Renal cortex interstitium (tissue), 15 donors: ENCODE results near the gene CCDC124. TPM values are rescaled to one million over a fixed set of nuclear protein-coding genes. Genes with fewer than 3 reads are reported as not detected.
A peak's percentile ranks its signal among the peaks of the same experiment; 100 is the strongest.
"Not testable (repeated sequence)": the region's sequence is repeated elsewhere in the genome, so short reads cannot be mapped to it uniquely, and the experiment has no call there.

Experiments used
- DNase-seq, 11 donors: peaks; one replicate each; pipeline ENCODE4 v3.0.0-alpha.2; 2013; ENCODE audit warnings: low read depth in 9 of 11, low spot score in 4 of 11; ENCODE audit errors: extremely low read depth in 1 of 11
- long read RNA-seq, 16 experiments: transcript quantifications; one replicate each; lab custom pipeline, GENCODE V29; 2026
- polyA plus RNA-seq, 3 donors: library from polyadenylated mRNA; unstranded; fragments of 120-200 nt; gene quantifications; one replicate each; pipeline ENCODE4 v1.2.1, GENCODE V29; 2013; ENCODE audit not compliant: insufficient read length in 3 of 3

Gene CCDC124
- 10 to 100 TPM; 46.5 to 87.2 (median 70.7) TPM for polyA plus RNA-seq
- long read RNA-seq, donor 1, transcript CCDC124-201 (5 exons, 938 nt), result major isoform, 30 of 50 reads
- long read RNA-seq, donor 1, partial matches to known transcripts, result 20 of 50 reads
- long read RNA-seq, donor 1, other reads (novel, unspliced or antisense), result 0 of 50 reads
- long read RNA-seq, donor 2, transcript CCDC124-201 (5 exons, 938 nt), result major isoform, 19 of 45 reads
- long read RNA-seq, donor 2, partial matches to known transcripts, result 24 of 45 reads
- long read RNA-seq, donor 2, other reads (novel, unspliced or antisense), result 0 of 45 reads
- long read RNA-seq, donor 3, transcript CCDC124-201 (5 exons, 938 nt), result major isoform, 48 of 93 reads
- long read RNA-seq, donor 3, partial matches to known transcripts, result 40 of 93 reads
- long read RNA-seq, donor 3, other reads (novel, unspliced or antisense), result 5 of 93 reads
- long read RNA-seq, donor 4, transcript CCDC124-201 (5 exons, 938 nt), result major isoform, 23 of 36 reads
- long read RNA-seq, donor 4, partial matches to known transcripts, result 12 of 36 reads
- long read RNA-seq, donor 4, other reads (novel, unspliced or antisense), result 0 of 36 reads
- long read RNA-seq, donor 5, transcript CCDC124-201 (5 exons, 938 nt), result major isoform, 57 of 94 reads
- long read RNA-seq, donor 5, partial matches to known transcripts, result 29 of 94 reads
- long read RNA-seq, donor 5, other reads (novel, unspliced or antisense), result 7 of 94 reads
- long read RNA-seq, donor 6, transcript CCDC124-201 (5 exons, 938 nt), result major isoform, 21 of 54 reads
- long read RNA-seq, donor 6, partial matches to known transcripts, result 32 of 54 reads
- long read RNA-seq, donor 6, other reads (novel, unspliced or antisense), result 0 of 54 reads
- long read RNA-seq, donor 7, transcript CCDC124-201 (5 exons, 938 nt), result major isoform, 37 of 80 reads
- long read RNA-seq, donor 7, partial matches to known transcripts, result 43 of 80 reads
- long read RNA-seq, donor 7, other reads (novel, unspliced or antisense), result 0 of 80 reads
- long read RNA-seq, donor 8, result 0 reads
- long read RNA-seq, donor 9, transcript CCDC124-201 (5 exons, 938 nt), result major isoform, 45 of 66 reads
- long read RNA-seq, donor 9, partial matches to known transcripts, result 19 of 66 reads
- long read RNA-seq, donor 9, other reads (novel, unspliced or antisense), result 0 of 66 reads
- long read RNA-seq, donor 10, transcript CCDC124-201 (5 exons, 938 nt), result major isoform, 40 of 62 reads
- long read RNA-seq, donor 10, partial matches to known transcripts, result 20 of 62 reads
- long read RNA-seq, donor 10, other reads (novel, unspliced or antisense), result 0 of 62 reads
- long read RNA-seq, donor 11, transcript CCDC124-201 (5 exons, 938 nt), result major isoform, 22 of 40 reads
- long read RNA-seq, donor 11, partial matches to known transcripts, result 17 of 40 reads
- long read RNA-seq, donor 11, other reads (novel, unspliced or antisense), result 0 of 40 reads
- long read RNA-seq, donor 12, transcript CCDC124-201 (5 exons, 938 nt), result major isoform, 5 of 5 reads
- long read RNA-seq, donor 12, partial matches to known transcripts, result 0 of 5 reads
- long read RNA-seq, donor 12, other reads (novel, unspliced or antisense), result 0 of 5 reads
- long read RNA-seq, donor 13, transcript CCDC124-201 (5 exons, 938 nt), result major isoform, 61 of 120 reads
- long read RNA-seq, donor 13, partial matches to known transcripts, result 47 of 120 reads
- long read RNA-seq, donor 13, other reads (novel, unspliced or antisense), result 10 of 120 reads
- long read RNA-seq, donor 14, transcript CCDC124-201 (5 exons, 938 nt), result major isoform, 43 of 61 reads
- long read RNA-seq, donor 14, partial matches to known transcripts, result 17 of 61 reads
- long read RNA-seq, donor 14, other reads (novel, unspliced or antisense), result 0 of 61 reads
- long read RNA-seq, donor 15, transcript CCDC124-201 (5 exons, 938 nt), result major isoform, 14 of 24 reads
- long read RNA-seq, donor 15, partial matches to known transcripts, result 10 of 24 reads
- long read RNA-seq, donor 15, other reads (novel, unspliced or antisense), result 0 of 24 reads
- long read RNA-seq, donor 16, transcript CCDC124-201 (5 exons, 938 nt), result major isoform, 83 of 134 reads
- long read RNA-seq, donor 16, partial matches to known transcripts, result 49 of 134 reads
- long read RNA-seq, donor 16, other reads (novel, unspliced or antisense), result 0 of 134 reads

DNA sequence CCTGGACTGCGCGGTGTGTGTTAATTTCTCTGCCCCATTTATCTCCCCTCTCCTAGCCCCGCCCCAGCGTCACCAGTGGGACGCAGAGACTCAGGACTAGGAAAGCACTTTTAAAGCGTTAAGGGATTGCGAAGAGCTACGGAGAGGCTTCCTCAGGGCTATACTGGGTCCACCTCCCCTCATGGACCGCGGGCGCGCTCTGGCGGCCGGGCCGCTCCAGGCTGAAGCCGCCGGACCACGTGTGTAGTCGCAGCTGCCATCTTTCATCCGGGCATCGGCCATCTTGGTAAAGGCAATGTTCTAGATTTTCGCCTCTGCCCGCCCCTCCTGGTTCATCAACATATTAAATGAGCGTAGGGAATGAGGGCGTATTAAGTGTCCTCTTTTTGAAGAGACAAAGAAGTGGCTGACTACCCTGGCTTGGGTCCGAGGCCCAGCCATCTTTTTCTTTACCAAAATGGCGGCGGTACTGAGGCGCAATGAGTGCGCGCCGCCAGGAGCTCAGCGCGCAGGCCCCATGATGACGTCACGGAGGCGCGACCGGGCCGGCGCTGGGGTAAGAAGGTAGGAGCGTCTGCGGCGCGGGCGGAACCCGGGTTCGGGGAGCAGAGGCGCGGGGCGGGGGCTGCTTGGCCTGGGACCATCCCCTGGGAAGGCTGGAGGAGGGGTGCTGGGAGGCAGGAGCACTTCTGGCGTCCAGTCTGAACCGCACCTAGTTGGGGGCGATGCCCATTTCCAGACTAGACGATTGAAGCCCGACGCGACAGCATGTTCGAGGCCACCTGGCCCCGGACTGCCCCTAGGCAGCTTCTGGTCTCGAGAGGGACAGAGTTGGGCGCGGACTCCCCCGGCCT, at the start of gene CCDC124:
TSS of gene CCDC124 (plus strand) at position 531 of the 854 bp plus-strand sequence. CDS start 3,406 bp downstream, outside the sequence.
- peak in 10 of 11 donors; percentile 76 to 92 (median 88) for DNase-seq

GRCh38 chr19:17883627-17884410, 49.0 kb upstream of the CCDC124 start:
- no peak for DNase-seq

DNA sequence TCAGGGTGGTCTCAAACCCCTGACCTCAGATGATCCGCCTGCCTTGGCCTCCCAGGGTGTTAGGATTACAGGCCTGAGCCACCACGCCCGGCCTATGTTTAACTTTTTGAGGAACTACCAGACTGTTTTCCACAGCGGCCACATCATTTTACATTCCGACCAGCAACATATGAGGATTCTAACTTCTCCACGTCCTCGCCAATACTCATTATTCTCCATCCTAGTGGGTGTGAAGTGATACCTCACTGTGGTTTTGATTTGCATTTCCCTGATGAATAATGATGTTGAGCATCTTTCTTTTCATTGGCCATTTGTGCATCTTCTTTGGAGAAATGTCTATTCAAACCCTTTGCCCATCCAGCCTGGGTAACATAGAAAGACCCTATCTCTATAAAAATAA, 46.3 kb upstream of the CCDC124 start:
- DNase-seq, result no peak

GRCh38 chr19:17887221-17887620, 45.6 kb upstream of the CCDC124 start:
- not testable (repeated sequence) for DNase-seq

- no peak for DNase-seq
Measured at GRCh38 chr19:17888260-17888659, 44.6 kb upstream of the CCDC124 start.

GRCh38 chr19:17889609-17890214, 43.1 kb upstream of the CCDC124 start:
- DNase-seq, result peak; percentile 23 to 69 (median 51)

DNA sequence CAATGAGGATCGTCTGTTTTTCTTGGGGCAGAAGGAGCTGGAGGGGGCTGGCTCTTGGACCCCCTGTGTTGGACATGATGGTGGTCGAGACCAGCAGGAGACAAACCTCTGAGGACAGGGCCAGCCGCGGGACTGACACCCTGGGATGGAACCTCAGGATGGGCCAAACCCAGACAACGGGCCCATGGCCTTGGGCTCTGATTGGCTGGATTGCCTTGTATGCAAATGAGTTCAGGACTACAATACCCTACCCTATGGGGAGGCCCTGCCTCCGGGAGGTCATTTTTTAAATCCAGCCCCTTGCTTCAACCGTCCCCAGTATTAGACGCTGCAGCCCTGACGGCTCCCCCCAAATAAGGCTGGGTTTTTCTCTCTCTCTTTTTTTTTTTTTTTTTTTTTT, 39.0 kb upstream of the CCDC124 start:
- no peak for DNase-seq

- DNase-seq, result no peak
Measured at GRCh38 chr19:17902701-17903100, 30.1 kb upstream of the CCDC124 start.

DNA sequence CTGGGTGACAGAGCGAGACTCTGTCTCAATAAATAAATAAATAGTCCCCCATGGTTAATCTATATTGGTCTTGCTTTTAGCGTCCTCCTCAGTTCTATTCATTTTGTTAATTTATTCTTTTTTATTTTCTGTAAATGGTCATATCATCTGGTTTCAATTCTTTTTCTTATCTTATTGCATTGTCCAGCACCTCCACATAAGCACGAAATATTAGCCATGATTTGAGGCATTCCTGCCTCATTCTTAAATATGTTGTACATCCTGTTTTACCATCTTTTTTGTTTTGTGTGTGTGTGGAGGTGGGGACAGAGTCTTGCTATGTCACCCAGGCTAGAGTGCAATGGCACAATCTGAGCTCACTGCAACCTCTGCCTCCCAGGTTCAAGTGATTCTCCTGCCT, 24.6 kb upstream of the CCDC124 start:
- no peak for DNase-seq

GRCh38 chr19:17909003-17909732, 23.6 kb upstream of the CCDC124 start:
- DNase-seq, result no peak

GRCh38 chr19:17910791-17911360, 21.9 kb upstream of the CCDC124 start:
- DNase-seq, result no peak

DNA sequence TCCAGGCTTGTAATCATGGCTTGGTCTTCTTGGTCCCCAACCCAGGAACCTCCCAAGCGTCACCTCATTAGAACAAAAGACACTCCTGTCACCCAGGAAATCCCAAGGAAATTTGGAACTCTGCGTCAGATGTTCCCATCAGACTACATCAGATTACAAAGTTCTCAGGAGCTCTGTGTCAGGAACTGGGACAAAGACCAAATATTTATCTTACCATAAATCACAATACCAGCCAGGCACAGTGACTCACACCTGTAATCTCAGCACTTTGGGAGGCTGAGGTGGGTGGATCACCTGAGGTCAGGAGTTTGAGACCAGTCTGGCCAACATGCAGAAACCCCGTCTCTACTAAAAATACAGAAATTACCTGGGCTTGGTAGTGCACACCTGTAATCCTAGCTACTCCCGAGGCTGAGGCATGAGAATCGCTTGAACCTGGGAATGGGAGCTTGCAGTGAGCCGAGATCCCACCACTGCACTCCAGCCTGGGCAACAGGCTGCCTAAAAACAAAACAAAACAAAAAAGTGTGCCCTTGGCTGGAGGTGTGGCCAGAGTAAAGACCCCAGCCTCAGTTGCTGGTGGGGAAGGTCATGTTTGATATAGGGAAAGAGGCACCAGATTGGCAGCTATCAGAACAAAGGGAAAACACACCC, 16.7 kb upstream of the CCDC124 start:
- no peak for DNase-seq

GRCh38 chr19:17918151-17918550, 14.7 kb upstream of the CCDC124 start:
- not testable (repeated sequence) for DNase-seq

DNA sequence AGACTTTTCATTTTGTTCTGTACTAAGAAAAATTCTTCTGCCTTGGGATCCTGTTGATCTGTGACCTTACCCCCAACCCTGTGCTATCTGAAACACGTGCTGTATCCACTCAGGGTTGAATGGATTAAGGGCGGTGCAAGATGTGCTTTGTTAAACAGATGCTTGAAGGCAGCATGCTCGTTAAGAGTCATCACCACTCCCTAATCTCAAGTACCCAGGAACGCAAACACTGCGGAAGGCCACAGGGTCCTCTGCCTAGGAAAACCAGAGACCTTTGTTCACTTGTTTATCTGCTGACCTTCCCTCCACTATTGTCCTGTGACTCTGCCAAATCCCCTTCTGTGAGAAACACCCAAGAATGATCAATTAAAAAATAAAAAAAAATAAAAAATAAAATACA, 13.7 kb upstream of the CCDC124 start:
- DNase-seq, result not testable (repeated sequence)
